Measurements from ENCODE around the gene ZNF486. TPM values are rescaled to one million over a fixed set of nuclear protein-coding genes. Genes with fewer than 3 reads are reported as not detected.
"Not testable (repeated sequence)": the region's sequence is repeated elsewhere in the genome, so short reads cannot be mapped to it uniquely, and the experiment has no call there.

ZNF486 gene
- total RNA-seq, result 1.5 TPM
- long read RNA-seq, partial matches to known transcripts, result 0 of 2 reads
- long read RNA-seq, other reads (novel, unspliced or antisense), result 1 of 2 reads

DNA sequence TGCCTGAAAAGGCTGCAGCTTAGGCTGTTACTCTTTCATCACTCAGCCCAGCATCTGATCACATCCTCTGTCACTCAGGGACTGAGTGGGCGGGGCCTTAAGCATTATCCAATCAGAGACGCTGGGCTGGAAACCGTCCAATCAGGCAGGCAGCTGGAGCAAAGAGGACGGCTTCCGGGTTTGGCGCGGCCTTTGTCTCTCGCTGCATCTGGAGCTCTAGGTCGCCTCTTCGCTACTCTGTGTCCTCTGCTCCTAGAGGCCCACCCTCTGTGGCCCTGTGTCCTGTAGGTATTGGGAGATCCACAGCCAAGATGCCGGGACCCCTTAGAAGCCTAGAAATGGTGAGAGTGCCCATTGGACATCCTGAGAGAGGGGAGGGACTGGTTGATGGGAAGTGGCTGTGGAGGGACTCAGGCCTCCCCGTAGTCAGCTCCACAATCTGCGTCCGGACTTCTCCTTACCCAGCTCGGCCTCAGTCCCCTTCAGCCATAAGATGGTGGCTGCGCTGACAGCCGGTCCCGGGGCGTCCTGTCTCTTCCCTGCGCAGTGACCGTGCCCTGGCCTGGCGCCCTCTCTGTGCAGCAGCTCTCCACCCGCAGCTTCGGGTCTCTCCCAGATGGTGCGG lies at the start of gene ZNF486:
ZNF486 (plus strand) TSS at position 195 of the 625 bp plus-strand sequence; CDS start at position 312, 117 bp downstream.
- ATAC-seq (peak; percentile 98), DNase-seq (ENCODE audit: missing footprints) (peak; percentile 97)
- intact Hi-C loops (cut with DNase I), result loop anchor here (1.0 to 5.0 kb wide), 2 partner anchors 71 to 90 kb away; partner anchors contain the start of gene ZNF90

DNA sequence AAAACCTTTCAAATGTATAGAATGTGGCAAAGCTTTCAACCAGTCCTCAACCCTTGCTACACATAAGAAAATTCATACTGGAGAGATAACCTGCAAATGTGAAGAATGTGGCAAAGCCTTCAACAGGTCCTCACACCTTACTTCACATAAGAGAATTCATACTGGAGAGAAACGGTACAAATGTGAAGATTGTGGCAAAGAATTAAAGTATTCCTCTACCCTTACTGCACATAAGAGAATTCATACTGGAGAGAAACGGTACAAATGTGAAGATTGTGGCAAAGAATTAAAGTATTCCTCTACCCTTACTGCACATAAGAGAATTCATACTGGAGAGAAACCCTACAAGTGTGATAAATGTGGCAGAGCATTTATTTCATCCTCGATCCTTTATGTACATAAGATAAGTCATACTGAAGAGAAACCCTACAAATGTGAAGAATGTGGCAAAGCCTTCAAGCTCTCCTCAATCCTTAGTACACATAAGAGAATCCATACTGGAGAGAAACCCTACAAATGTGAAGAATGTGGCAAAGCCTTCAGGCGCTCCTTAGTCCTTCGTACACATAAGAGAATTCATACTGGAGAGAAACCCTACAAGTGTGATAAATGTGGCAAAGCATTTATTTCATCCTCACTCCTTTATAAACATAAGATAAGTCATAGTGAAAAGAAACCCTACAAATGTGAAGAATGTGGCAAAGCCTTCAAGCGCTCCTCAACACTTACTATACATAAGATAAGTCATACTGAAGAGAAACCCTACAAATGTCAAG lies 48.8 kb upstream of the ZNF486 start:
- ATAC-seq; DNase-seq (ENCODE audit: missing footprints); intact Hi-C loops (cut with DNase I): not testable (repeated sequence)

GRCh38 chr19:20124879-20125278 lies 42.1 kb upstream of the ZNF486 start:
- ATAC-seq (no peak), DNase-seq (ENCODE audit: missing footprints) (no peak)
- intact Hi-C loops (cut with DNase I), result no loop called here

- DNase-seq (ENCODE audit: missing footprints); intact Hi-C loops (cut with DNase I); ATAC-seq: not testable (repeated sequence)
Observed at GRCh38 chr19:20132933-20133332, 34.1 kb upstream of the ZNF486 start.

DNA sequence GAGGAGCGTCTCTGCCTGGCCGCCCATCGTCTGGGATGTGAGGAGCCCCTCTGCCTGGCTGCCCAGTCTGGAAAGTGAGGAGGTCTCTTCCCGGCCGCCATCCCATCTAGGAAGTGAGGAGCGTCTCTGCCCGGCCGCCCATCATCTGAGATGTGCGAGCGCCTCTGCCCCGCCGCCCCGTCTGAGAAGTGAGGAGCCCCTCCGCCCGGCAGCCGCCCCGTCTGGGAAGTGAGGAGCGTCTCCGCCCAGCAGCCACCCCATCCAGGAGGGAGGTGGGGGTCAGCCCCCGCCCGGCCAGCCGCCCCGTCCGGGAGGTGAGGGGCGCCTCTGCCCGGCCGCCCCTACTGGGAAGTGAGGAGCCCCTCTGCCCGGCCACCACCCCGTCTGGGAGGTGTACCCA lies 29.3 kb upstream of the ZNF486 start:
- intact Hi-C loops (cut with DNase I); ATAC-seq; DNase-seq (ENCODE audit: missing footprints): not testable (repeated sequence)

DNA sequence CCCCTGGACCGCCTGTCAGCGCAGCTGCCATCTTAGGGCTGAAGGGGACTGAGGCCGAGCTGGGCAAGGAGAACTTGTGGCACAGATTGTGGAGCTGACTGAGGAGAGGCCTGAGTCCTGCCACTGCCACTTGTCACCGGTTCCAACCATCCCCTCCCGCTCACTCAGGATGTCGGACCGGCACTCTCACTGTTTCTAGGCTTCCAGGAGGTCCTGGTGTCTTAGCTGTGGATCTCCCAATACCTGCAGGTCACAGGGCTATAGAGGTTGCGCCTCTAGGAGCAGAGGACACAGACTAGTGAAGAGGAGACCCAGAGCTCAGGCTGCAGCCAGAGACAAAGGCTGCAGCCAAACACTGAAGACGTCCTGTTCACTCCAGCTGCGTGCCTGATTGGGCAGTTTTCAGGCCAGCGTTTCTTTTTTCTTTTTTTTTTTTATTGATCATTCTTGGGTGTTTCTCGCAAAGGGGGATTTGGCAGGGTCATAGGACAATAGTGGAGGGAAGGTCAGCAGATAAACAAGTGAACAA lies 15.3 kb upstream of the ZNF486 start:
- no peak for DNase-seq (ENCODE audit: missing footprints)
- ATAC-seq, result no peak
- intact Hi-C loops (cut with DNase I), result no loop called here

- intact Hi-C loops (cut with DNase I); ATAC-seq; DNase-seq (ENCODE audit: missing footprints): not testable (repeated sequence)
Observed at GRCh38 chr19:20152506-20152905, 14.5 kb upstream of the ZNF486 start.

DNA sequence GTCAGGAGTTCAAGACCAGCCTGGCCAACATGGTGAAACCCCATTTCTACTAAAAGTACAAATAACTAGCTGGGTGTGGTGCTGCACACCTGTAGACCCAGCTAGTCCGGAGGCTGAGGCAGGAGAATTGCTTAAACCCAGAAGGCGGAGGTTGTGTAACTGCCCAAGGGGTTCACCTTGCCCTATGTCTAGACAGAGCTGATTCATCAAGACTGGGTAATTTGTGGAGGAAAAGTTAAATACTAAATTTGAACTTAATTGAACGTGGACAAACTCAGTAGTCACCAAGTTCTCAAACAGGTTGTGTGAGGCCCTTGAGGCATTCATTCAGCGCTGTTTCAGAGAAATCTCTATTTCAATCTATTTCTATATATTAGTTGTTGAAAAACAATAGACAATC lies 13.7 kb upstream of the ZNF486 start:
- DNase-seq (ENCODE audit: missing footprints) (no peak), ATAC-seq (no peak)
- intact Hi-C loops (cut with DNase I), result no loop called here

- intact Hi-C loops (cut with DNase I), result no loop called here
- no peak for ATAC-seq
- DNase-seq (ENCODE audit: missing footprints), result no peak
Observed at GRCh38 chr19:20154636-20155035, 12.4 kb upstream of the ZNF486 start.

GRCh38 chr19:20162821-20163220 lies 4.2 kb upstream of the ZNF486 start:
- intact Hi-C loops (cut with DNase I), result no loop called here
- ATAC-seq (no peak), DNase-seq (ENCODE audit: missing footprints) (no peak)

- intact Hi-C loops (cut with DNase I), result no loop called here
- ATAC-seq, result no peak
Observed at GRCh38 chr19:20164456-20164855, 2.6 kb upstream of the ZNF486 start.

GRCh38 chr19:20165971-20166592 lies 932 bp upstream of the ZNF486 start:
- intact Hi-C loops (cut with DNase I), result loop anchor here (5.0 kb wide), 1 partner anchor 89 kb away; the partner anchor contains the start of gene ZNF90
- no peak for DNase-seq (ENCODE audit: missing footprints)
- no peak for ATAC-seq

More at GRCh38 chr19:20164456-20164855, 2.6 kb upstream of the ZNF486 start:
- DNase-seq (ENCODE audit: missing footprints), result no peak

- ATAC-seq (no peak), DNase-seq (ENCODE audit: missing footprints) (no peak)
- intact Hi-C loops (cut with DNase I), result loop anchor here (1.0 to 5.0 kb wide), 2 partner anchors 71 to 90 kb away; partner anchors contain the start of gene ZNF90
Observed at GRCh38 chr19:20167651-20168122, 673 bp downstream of the ZNF486 start.

DNA sequence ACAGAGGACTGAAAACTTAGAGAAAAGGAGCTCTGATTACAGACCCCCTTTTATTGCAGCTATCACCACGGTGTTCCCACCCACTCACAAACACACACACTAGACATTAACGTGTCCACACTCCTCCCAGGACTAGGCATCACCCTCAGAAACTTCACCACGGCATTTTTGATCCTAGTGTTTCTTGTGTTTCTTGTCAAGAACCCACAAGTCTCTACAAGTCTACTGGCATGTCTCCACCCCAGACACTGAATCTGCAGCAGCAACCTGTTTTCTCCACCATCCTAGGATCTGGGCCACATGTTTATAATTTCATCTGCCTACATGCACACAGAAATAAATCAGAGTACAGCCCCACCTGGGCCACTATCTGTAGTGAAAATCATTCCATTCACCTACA lies 4.3 kb downstream of the ZNF486 start:
- intact Hi-C loops (cut with DNase I), result no loop called here
- no peak for ATAC-seq
- DNase-seq (ENCODE audit: missing footprints), result no peak

DNA sequence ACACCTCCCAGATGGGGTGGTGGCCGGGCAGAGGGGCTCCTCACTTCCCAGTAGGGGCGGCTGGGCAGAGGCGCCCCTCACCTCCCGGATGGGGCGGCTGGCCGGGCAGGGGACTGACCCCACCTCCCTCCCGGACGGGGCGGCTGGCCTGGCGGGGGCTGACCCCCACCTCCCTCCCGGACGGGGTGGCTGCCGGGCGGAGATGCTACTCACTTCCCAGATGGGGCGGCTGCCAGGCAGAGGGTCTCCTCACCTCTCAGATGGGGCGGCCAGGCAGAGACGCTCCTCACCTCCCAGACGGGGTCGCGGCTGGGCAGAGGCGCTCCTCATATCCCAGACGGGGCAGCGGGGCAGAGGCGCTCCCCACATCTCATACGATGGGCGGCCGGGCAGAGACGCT lies 8.8 kb downstream of the ZNF486 start:
- DNase-seq (ENCODE audit: missing footprints); intact Hi-C loops (cut with DNase I); ATAC-seq: not testable (repeated sequence)

DNA sequence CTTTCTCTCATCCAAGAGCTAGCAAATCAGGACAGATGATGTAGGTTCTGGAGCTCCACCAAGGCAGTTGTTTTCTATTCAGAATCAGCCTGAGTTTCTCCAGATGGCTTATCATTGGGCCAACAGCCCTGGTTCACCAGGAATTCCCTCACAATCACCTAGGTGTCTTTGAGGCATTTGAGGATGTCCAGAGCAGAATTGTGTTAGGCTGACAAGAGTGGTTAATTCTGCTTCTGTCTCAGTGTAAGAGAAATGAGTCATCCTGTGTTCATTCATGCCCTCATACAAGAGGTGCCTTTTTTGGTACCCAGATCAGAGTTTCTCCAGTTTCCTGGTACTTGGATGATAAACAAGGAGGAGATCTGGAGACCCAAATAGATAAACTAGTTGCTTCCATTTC lies 12.9 kb downstream of the ZNF486 start:
- DNase-seq (ENCODE audit: missing footprints); intact Hi-C loops (cut with DNase I); ATAC-seq: not testable (repeated sequence)

GRCh38 chr19:20182222-20182785 lies 15.3 kb downstream of the ZNF486 start:
- DNase-seq (ENCODE audit: missing footprints) (no peak), ATAC-seq (no peak)
- intact Hi-C loops (cut with DNase I), result no loop called here

- no peak for ATAC-seq
- no peak for DNase-seq (ENCODE audit: missing footprints)
- intact Hi-C loops (cut with DNase I), result no loop called here
Observed at GRCh38 chr19:20186174-20186573, 19.2 kb downstream of the ZNF486 start.

GRCh38 chr19:20197747-20198146 lies 30.7 kb downstream of the ZNF486 start:
- intact Hi-C loops (cut with DNase I), result no loop called here
- DNase-seq (ENCODE audit: missing footprints) (no peak), ATAC-seq (no peak)
